ENCODE results near the gene TMEM201.
"Not testable (repeated sequence)": the region's sequence is repeated elsewhere in the genome, so short reads cannot be mapped to it uniquely, and the experiment has no call there.

GRCh38 chr1:9625030-9625429 is 36.3 kb downstream of the TMEM201 start:
- TF ChIP-seq, protein P1, sequence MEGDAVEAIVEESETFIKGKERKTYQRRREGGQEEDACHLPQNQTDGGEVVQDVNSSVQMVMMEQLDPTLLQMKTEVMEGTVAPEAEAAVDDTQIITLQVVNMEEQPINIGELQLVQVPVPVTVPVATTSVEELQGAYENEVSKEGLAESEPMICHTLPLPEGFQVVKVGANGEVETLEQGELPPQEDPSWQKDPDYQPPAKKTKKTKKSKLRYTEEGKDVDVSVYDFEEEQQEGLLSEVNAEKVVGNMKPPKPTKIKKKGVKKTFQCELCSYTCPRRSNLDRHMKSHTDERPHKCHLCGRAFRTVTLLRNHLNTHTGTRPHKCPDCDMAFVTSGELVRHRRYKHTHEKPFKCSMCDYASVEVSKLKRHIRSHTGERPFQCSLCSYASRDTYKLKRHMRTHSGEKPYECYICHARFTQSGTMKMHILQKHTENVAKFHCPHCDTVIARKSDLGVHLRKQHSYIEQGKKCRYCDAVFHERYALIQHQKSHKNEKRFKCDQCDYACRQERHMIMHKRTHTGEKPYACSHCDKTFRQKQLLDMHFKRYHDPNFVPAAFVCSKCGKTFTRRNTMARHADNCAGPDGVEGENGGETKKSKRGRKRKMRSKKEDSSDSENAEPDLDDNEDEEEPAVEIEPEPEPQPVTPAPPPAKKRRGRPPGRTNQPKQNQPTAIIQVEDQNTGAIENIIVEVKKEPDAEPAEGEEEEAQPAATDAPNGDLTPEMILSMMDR (IDR thresholded peaks at IDR 0.05; ENCODE audit: insufficient read depth, low read length, poor library complexity, severe bottlenecking), result not testable (repeated sequence)
- not testable (repeated sequence) for TF ChIP-seq EZH2phosphoT487 (conservative IDR thresholded peaks at IDR 0.05; ENCODE audit: low read length)
